HG02571 (cell line): ENCODE measurements around the gene DLGAP3.

Experiments used
- ATAC-seq: cut with Tn5 transposase; IDR thresholded peaks from one replicate; pipeline ENCODE4 v1.9.1; 2021; ENCODE audit warnings: mild to moderate bottlenecking, moderate library complexity; ENCODE audit not compliant: unreplicated experiment

The DLGAP3 gene

GRCh38 chr1:34928699-34929496 is 552 bp downstream of the DLGAP3 start:
- ATAC-seq: no peak

- no peak for ATAC-seq
These were observed 1.3 kb downstream of the DLGAP3 start for GRCh38 chr1:34928066-34928696.

GRCh38 chr1:34927316-34927715 is 2.1 kb downstream of the DLGAP3 start:
- no peak for ATAC-seq

DNA sequence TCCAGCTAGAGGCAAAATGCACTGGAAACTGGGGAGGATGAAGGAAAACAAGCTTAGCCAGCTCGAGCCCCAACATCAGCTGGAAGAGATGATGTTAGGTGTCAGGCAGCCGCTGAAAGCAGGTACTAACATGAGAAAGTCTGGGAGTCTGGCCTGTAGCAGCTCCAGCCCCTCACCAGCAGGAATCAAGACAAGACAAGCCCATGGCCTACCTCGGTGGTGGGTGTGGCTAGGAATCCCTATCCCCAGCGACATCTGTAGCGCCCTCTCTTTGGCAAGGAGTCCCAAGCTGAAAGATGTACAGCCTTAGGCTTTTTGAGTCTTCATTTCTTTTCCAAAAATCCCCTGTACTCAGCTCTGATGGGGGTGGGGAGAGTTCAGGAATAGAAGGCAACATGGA is 2.6 kb downstream of the DLGAP3 start:
- ATAC-seq: no peak

- ATAC-seq: no peak
These were observed 3.3 kb downstream of the DLGAP3 start for GRCh38 chr1:34926156-34926555.

GRCh38 chr1:34925730-34926129 is 3.7 kb downstream of the DLGAP3 start:
- no peak for ATAC-seq

DNA sequence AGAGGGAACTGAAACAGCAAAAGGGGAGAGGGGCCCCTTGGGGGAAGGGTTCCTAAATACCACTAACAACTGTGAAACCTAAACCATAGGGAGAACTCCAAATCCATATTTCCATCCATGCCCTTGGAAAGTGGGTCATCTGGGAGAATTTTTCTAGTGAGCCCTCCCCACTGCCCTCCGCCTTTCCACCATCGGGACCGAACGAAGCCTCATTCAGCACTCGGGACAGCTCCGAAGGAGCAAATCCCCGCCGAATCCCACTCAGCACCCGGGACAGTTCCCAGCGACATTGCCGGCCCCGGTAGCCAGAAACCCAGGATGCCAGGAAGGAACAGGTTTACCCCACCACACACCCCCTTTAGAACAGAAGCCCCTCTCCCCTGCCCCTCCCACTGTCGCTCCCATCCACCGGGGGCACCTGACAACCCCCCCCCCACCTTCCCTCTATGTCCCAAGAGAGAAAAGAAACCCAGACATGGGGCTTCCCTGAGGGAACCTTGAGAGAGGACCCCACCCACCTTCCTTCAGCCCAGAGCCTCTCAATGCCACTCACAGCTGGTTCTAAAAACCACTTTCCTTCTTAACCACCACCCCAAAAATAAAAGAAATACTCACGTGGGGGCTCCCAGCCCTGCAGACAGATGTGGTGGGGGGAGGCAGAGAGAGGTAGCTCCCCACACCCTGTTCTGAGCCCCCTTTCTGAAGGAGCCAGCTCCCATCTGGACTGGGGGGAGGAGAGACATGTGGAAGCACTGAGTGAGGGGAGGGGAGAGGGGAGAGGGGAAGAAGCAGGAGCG is 4.5 kb downstream of the DLGAP3 start:
- no peak for ATAC-seq

DNA sequence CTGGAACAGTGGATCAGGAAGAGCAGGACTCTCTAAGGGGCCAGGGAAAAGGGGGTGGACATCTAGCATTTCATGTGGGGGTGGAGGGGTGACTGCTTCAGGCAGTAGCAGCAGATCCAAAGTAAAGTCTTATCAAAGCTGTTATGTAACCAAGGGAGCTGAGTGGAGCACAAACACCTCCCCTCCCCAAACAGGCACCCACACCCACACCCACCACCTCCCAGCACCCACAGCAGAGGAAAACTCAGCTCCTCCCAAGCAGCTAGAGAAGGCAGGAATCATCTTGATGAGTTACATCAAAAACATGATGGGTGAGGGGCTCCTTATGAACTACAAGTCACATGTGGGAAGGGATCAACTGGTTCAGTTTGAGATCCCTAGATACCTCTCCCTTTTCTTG is 6.0 kb downstream of the DLGAP3 start:
- ATAC-seq: no peak

DNA sequence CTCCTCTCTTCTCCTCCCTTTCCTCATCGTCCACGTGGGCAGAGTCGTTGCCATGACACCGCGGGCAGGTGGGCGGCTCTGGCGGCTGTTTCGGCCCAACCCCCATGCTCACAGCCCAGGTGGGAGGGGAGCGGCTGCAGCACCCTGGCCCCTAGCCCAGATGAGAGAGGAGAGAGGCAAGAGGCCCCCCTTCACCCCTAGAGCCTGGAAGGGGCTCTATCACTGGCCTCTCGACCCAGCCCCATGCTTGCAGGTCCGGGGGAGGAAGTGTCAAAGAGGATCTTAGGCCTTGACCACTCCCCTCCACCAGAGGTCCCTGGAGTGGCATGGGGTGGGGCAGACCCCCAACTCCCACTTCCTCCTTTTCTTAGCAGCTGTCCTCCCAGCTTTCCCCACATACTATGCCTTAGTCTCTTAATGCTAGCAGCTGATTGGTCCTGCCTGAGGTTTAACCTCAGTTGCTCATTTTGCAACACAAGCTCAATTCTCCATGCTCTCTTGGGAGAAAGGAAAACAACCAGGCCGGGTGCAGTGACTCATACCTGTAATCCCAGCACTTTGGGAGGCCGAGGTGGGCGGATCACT is 10.4 kb downstream of the DLGAP3 start:
- ATAC-seq: no peak

GRCh38 chr1:34918386-34918976 is 11.0 kb downstream of the DLGAP3 start:
- no peak for ATAC-seq

GRCh38 chr1:34917017-34917416 is 12.4 kb downstream of the DLGAP3 start:
- no peak for ATAC-seq

DNA sequence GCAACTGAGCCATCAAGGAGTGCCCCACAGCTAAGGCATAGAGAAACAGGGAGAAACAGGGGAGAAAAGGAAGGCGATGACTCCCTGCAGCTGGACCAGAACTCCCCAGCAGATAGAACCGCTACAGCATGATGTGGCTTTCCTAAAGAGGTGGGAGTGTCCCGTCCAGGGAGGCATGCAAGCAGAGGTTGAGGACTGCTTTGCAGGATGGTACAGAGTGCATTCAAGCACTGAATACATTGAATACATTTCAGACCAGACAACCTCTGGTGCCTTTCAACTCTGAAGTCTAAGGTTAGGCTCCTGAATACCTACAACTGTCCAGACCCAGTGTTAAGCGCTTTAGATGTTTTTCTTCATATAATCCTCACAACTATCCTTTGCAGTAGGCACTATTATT is 13.3 kb downstream of the DLGAP3 start:
- no peak for ATAC-seq

DNA sequence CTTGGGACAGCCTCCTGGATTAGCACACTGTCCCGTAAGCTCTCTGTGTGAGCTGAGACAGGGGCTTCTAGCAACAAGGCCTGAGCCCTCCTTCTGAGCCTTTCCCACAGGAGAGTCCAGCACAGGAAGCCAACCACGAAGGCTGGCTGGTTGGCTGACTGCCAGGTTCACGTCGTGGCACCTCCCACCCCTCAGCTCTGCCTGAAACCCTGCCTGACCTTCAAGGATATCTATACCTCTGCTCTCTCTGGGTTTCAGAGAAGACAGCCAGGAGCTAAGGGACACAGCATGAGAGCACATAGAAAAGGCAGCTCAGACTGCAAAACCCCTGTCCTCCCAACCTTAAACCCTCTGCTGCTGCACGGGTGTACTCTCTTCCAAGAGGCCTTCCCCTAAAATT is 13.9 kb downstream of the DLGAP3 start:
- no peak for ATAC-seq

DNA sequence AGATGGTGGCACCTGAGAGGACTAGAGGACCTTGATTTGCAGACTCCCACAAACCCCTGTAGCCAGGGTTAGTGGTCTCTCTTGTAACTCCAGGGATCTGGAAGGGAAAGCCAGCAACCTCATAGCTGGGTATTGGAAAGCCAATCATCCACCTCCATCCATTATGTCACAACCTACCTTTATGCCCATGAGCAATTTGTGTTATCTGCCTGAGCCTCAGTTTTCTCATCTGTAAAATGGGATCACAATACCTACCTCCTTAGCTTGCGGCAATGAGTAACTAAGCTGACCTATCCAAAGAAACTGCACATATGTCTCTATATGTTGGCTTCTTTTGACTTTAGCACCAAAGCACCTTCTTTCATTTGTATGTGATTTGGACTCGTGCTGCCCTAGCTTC is 14.5 kb downstream of the DLGAP3 start:
- no peak for ATAC-seq

GRCh38 chr1:34911465-34911864 is 18.0 kb downstream of the DLGAP3 start:
- ATAC-seq: no peak

DNA sequence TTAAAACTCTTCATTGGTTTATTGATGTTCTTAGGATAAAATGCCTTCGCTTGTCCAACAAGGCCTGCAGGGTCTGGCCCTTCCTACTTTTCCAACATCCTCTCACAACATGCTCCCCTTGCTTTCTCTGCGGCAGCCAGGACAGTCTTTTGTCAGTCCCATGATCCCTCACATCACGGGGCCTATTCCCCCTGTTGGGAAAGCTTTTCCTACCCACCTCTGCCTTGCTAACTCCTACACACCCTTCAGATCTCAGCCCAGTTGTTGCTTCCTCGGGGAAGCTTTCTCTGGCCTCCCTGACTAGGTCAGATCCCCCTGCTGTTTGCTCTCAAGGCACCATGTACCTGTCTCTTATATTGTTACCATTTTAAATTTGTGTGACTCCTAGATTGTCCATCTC is 19.0 kb downstream of the DLGAP3 start:
- ATAC-seq: no peak

- no peak for ATAC-seq
These were observed 21.1 kb downstream of the DLGAP3 start for GRCh38 chr1:34908369-34908768.

- ATAC-seq: no peak
These were observed 21.9 kb downstream of the DLGAP3 start for GRCh38 chr1:34907487-34908090.

- no peak for ATAC-seq
These were observed 22.7 kb downstream of the DLGAP3 start for GRCh38 chr1:34906756-34907155.

GRCh38 chr1:34906222-34906621 is 23.2 kb downstream of the DLGAP3 start:
- no peak for ATAC-seq

GRCh38 chr1:34905098-34905459 is 24.4 kb downstream of the DLGAP3 start:
- ATAC-seq: no peak
